Measurements from ENCODE around the gene CTNNA2.

- TF ChIP-seq POLR2A (IDR thresholded peaks at IDR 0.05): no peak
- TF ChIP-seq, protein P1, sequence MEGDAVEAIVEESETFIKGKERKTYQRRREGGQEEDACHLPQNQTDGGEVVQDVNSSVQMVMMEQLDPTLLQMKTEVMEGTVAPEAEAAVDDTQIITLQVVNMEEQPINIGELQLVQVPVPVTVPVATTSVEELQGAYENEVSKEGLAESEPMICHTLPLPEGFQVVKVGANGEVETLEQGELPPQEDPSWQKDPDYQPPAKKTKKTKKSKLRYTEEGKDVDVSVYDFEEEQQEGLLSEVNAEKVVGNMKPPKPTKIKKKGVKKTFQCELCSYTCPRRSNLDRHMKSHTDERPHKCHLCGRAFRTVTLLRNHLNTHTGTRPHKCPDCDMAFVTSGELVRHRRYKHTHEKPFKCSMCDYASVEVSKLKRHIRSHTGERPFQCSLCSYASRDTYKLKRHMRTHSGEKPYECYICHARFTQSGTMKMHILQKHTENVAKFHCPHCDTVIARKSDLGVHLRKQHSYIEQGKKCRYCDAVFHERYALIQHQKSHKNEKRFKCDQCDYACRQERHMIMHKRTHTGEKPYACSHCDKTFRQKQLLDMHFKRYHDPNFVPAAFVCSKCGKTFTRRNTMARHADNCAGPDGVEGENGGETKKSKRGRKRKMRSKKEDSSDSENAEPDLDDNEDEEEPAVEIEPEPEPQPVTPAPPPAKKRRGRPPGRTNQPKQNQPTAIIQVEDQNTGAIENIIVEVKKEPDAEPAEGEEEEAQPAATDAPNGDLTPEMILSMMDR (IDR thresholded peaks at IDR 0.05): no peak
Measured at GRCh38 chr2:80519121-80519643, 1006.3 kb downstream of the CTNNA2 start.
